ENCODE data around the gene FRAT1. TPM values are rescaled to one million over a fixed set of nuclear protein-coding genes. Genes with fewer than 3 reads are reported as not detected.

FRAT1 gene
- total RNA-seq, 1 experiment from 2014 or later, result 2.2 TPM

GRCh38 chr10:97365761-97366351 lies 46.8 kb downstream of the FRAT1 start:
- no peak for DNase-seq (ENCODE audit: low read depth)

GRCh38 chr10:97366572-97366971 lies 47.5 kb downstream of the FRAT1 start:
- DNase-seq (ENCODE audit: low read depth), result no peak

GRCh38 chr10:97367126-97367649 lies 48.1 kb downstream of the FRAT1 start:
- no peak for DNase-seq (ENCODE audit: low read depth)

Other genes starting within 250 kb of the FRAT1 start
- 0.11 TPM in 1 of 2 replicates, not detected in the other for gene SLIT1, start 133.3 kb upstream of the FRAT1 start, total RNA-seq (2014; rRNA removed; shearing (Covaris generic))
- gene ARHGAP19, start 26.6 kb upstream of the FRAT1 start, total RNA-seq (2014; rRNA removed; shearing (Covaris generic)), result 9.8 and 11.4 TPM in 2 replicates
- 12.7 and 13.8 TPM in 2 replicates for gene FRAT2, start 15.5 kb downstream of the FRAT1 start, total RNA-seq (2014; rRNA removed; shearing (Covaris generic))
- 78.4 and 78.6 TPM in 2 replicates for gene RRP12, start 82.1 kb downstream of the FRAT1 start, total RNA-seq (2014; rRNA removed; shearing (Covaris generic))
- gene PGAM1, start 106.9 kb downstream of the FRAT1 start, total RNA-seq (2014; rRNA removed; shearing (Covaris generic)), result 506 and 508 TPM in 2 replicates
- gene EXOSC1, start 126.7 kb downstream of the FRAT1 start, total RNA-seq (2014; rRNA removed; shearing (Covaris generic)), result 37.7 and 49.1 TPM in 2 replicates
- 29.8 and 38.1 TPM in 2 replicates for gene ZDHHC16, start 126.9 kb downstream of the FRAT1 start, total RNA-seq (2014; rRNA removed; shearing (Covaris generic))
- gene MMS19, start 179.2 kb downstream of the FRAT1 start, total RNA-seq (2014; rRNA removed; shearing (Covaris generic)), result 53.3 and 70.5 TPM in 2 replicates
- gene UBTD1, start 179.7 kb downstream of the FRAT1 start, total RNA-seq (2014; rRNA removed; shearing (Covaris generic)), result 8.2 and 8.3 TPM in 2 replicates